Lower leg skin (tissue), 4 donors: Measurements from ENCODE around the gene ADGRD1. TPM values are rescaled to one million over a fixed set of nuclear protein-coding genes. Genes with fewer than 3 reads are reported as not detected.
"Not testable (repeated sequence)": the region's sequence is repeated elsewhere in the genome, so short reads cannot be mapped to it uniquely, and the experiment has no call there.

Experiments used
- DNase-seq, 2 donors: peaks; one replicate each; pipeline ENCODE4 v3.0.0-alpha.2; 2019; ENCODE audit warnings: low spot score in 2 of 2
- H3K4me3 ChIP-seq: fragments of 200-600 bp; sonication (generic); 2 replicates; pipeline ENCODE4 v1.5.1; 2017; ENCODE audit warnings: mild to moderate bottlenecking, low read depth; ENCODE audit not compliant: poor library complexity, severe bottlenecking
- POLR2A ChIP-seq, 2 donors: fragments of 450-650 bp; IDR thresholded peaks; one replicate each; pipeline ENCODE4 v1.6.1; 2016 to 2017; ENCODE audit warnings: antibody characterized with exemption in 2 of 2, mild to moderate bottlenecking in 1 of 2, moderate library complexity in 1 of 2
- WGBS, 2 donors: methylation state at CpG; one replicate each; pipeline ENCODE4 v1.1.5; 2018; 5-methylcytosine and 5-hydroxymethylcytosine counted together
- intact Hi-C: fragments of 100-400 bp; cut with DNase I; formaldehyde crosslinking; loops from one replicate; pipeline ENCODE4 v1.15.0; 2023; ENCODE audit warnings: low total_unique reads
- total RNA-seq, 4 donors: library from RNA; depleted of rRNA; stranded (reverse); fragments of >200 nt; gene quantifications; one replicate each; pipeline ENCODE4 v1.1.0, GENCODE V29; 2016
- TF ChIP-seq, protein P1 (sequence below), 3 donors: fragments of 450-650 bp; IDR thresholded peaks; one replicate each; pipeline ENCODE4 v1.5.1; 2016; ENCODE audit warnings: antibody characterized with exemption in 3 of 3, mild to moderate bottlenecking in 3 of 3, moderate library complexity in 2 of 3

Gene ADGRD1
- total RNA-seq, 4 donors from 2014 or later: 8.3 to 11.6 (median 8.9) TPM

DNA sequence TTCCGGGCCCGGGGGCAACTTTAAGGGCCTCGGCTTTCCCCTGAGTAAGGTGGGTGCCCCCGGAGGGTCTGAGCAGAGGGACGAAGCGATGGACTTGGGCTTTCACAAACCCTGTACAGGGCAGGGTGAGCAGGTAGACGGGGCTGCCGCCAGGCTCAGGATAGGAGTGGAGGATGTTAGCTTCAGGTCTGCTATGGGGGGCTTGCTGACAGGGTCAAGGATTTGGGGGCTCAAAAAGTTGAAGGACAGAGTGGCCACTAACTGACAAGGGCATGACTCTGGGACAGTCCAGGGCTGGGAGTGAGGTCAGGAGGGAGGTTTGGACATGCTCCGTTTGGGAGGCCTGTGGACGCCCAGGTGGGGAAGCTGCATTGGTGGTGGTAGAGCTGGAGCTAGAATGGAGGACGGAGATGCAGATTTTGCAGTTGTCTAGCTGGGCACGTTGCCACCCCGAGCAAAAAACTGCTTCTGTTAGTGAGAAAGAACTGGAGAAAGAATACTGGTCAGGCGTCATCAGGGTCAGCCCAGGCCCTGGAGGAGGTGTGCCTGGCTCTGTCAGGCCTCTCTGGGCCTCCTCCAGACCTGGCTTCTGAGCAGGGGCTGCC, 113.3 kb downstream of the ADGRD1 start:
- peak in 1 of 2 donors; percentile 64 for DNase-seq
- intact Hi-C loops: no loop called here
- H3K4me3 ChIP-seq: no peak overlapping the region
- WGBS, 2 donors: 85 to 93% methylated on average over 14 of the region's 14 CpGs
- TF ChIP-seq POLR2A (IDR thresholded peaks at IDR 0.05): no peak
- TF ChIP-seq, protein P1, sequence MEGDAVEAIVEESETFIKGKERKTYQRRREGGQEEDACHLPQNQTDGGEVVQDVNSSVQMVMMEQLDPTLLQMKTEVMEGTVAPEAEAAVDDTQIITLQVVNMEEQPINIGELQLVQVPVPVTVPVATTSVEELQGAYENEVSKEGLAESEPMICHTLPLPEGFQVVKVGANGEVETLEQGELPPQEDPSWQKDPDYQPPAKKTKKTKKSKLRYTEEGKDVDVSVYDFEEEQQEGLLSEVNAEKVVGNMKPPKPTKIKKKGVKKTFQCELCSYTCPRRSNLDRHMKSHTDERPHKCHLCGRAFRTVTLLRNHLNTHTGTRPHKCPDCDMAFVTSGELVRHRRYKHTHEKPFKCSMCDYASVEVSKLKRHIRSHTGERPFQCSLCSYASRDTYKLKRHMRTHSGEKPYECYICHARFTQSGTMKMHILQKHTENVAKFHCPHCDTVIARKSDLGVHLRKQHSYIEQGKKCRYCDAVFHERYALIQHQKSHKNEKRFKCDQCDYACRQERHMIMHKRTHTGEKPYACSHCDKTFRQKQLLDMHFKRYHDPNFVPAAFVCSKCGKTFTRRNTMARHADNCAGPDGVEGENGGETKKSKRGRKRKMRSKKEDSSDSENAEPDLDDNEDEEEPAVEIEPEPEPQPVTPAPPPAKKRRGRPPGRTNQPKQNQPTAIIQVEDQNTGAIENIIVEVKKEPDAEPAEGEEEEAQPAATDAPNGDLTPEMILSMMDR (IDR thresholded peaks at IDR 0.05): no peak

DNA sequence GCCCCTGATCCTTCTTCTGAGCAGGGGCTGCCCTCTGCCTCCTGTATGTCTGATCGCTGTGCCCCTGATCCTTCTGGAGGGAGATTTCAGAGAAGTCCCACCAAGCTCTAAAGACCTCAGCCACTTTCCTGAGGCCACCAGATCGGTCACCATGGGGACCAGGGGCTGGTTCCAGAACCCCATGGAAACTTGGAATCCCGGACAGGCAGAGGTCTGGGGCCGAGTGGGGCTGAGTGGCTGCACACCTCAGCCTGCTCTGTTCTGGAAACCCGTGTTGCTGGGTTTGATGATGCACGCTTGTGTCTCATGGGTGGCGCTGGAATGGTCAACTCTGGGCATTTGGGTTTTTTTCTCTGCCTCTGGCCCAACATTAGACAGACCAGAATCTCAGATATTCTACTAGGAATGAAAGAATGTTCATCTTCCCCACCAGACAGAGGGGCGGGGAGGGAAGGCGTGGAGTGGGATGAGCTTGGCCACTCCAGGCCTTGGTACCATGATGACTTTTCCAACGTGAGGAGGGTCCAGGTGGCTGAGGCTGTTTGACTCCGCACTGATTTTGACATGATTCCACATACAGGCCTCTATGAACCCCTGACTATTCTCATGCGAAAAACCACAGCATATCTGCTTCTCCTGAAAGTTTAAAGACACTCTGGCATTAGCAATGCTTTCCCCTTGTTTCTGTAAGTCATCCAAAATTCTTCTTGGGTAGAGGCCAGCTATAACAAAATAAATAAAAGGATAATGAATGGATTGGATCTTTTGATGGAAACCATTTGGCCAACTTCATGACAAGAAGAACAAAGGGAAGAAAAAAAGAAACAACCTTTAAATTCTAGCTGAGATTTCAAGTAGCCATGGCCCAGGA, 114.5 kb downstream of the ADGRD1 start:
- TF ChIP-seq POLR2A (IDR thresholded peaks at IDR 0.05): no peak
- TF ChIP-seq, protein P1 (IDR thresholded peaks at IDR 0.05): no peak
- DNase-seq: peak in 1 of 2 donors; percentile 60
- intact Hi-C loops: no loop called here
- H3K4me3 ChIP-seq: no peak overlapping the region
- WGBS, 2 donors: 78 to 81% methylated on average over 11 to 12 of the region's 12 CpGs

DNA sequence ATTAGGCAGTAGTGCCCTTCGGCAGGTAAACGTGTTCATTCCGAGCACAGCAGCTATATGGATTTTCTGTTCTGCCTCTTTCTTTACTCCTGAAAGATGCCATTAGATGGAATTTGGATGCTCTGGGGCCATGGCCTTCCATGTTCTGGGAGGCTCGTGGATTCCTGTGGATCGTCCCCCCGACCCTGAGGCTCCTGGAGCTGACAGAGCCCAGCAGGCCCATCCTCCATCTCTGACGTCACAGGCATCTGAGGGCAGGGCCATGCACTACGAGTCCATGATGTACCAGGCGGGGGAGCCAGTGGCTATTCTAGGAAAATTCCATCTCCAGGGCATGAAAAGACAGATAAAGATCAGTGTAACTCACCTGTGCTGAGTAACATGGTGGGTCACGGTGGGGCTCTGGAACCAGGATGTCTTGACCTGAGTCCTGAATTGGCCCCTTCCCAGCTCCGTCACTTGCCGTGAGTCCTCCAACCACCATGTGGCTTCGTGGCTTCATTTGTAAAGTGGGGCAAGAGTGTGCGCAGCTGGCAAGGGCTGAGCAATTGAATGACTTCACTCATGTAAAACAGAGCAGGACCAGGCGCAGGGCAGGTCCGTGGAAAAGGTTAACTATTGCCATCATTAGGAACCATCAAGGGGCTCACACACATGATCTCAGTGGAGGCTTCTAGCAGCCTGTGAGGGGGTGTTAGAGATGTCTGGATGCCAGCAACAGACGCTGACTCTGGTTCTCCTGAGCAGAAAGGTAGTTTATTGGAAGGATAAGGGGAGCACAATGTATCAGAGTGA, 115.4 kb downstream of the ADGRD1 start:
- intact Hi-C loops, H3K4me3 ChIP-seq: not testable (repeated sequence)
- WGBS, 2 donors: 68 to 72% methylated on average over 14 to 16 of the region's 17 CpGs
- DNase-seq: peak in 1 of 2 donors; percentile 74

DNA sequence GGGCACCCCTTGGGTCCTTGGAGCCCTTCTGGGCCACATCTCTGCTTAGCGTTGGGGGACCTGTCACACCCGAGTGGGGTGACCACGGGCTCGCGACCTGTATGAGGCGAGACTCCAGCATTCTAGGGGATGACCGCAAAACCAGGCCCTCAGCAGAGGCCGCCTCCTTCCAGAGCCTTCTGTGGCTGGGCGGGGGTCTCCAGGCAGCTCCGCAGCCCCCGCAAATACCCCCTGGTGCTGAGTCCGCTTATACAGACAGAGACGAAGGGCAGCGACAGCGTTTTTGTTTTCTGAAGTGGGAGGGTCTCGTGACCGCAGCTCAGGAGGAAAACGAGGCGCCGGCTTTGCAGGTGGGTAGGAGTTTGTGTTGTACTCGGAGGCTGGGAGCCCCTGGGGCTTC, 116.4 kb downstream of the ADGRD1 start:
- intact Hi-C loops, H3K4me3 ChIP-seq: not testable (repeated sequence)
- peak in 1 of 2 donors; percentile 43 for DNase-seq
- WGBS, 2 donors: 94 to 97% methylated on average over 20 to 21 of the region's 21 CpGs

DNA sequence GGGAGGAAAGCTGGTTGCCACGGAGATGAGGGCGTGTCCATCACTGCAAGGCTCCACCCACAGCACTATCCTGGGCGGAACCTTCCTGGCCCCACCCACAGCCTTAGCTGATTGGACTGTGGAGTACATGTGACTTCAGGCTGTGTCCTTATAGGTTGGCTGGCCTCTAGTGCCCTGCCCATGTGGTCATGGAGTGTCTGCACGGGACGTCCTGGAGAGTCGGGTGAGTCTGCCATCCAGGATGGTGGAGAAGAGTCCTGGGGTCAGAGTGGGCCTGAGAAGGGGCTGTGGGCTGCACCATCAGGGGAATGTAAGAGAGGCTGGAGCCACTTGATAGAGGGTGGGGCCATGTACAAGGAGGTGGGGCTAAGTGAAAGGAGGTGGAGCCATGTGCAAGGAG, 117.0 kb downstream of the ADGRD1 start:
- intact Hi-C loops, H3K4me3 ChIP-seq: not testable (repeated sequence)
- 94 to 98% methylated on average over 3 to 4 of the region's 6 CpGs for WGBS, 2 donors
- peak in 1 of 2 donors; percentile 72 for DNase-seq

DNA sequence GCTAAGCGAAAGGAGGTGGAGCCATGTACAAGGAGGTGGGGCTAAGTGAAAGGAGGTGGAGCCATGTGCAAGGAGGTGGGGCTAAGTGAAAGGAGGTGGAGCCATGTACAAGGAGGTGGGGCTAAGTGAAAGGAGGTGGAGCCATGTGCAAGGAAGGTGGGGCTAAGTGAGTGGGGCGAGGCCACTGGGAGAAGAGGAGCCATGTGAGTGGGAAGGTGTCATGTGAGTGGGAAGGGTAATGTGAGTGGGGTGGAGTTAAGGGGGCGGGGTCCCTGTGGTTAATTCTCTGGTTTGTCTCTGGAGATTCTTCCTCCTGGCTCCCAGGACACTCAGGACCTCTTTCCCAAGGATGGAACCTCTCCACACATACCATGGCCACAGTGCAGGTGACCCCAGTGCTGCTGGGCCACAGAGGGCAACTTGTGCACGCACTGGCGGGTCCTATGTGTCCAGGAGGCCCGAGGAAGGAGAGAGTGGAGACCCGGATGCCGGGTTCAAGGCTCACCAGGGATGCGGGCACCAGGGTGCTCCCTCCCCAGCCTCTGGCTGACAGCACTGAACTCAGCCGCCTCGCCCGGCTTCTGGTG, 117.6 kb downstream of the ADGRD1 start:
- intact Hi-C loops, H3K4me3 ChIP-seq: not testable (repeated sequence)
- peak in 1 of 2 donors; percentile 74 for DNase-seq
- 76 to 79% methylated on average over 9 to 11 of the region's 12 CpGs for WGBS, 2 donors

DNA sequence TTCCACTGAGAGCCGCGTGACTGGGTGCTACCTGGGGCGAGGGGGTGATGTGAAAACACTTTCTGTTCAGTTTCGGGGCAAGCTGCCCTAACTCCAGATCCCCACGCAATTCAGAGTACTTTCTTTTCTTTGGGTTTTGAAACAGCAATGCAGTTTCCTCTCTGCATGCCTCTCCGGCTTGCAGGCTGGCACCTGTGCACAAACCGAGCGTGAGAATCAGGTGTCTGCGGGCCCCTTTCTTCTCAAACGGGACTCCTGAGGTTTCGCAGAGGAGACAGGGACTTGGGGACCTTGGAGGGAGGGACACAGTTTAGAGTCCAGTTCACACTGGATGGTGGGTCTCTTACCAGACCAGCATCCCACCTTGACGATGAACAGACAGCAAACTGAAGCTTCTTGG, 118.2 kb downstream of the ADGRD1 start:
- DNase-seq, H3K4me3 ChIP-seq, intact Hi-C loops: not testable (repeated sequence)
- WGBS, 2 donors: 82 to 100% methylated on average over 1 to 9 of the region's 12 CpGs
